Keratinocyte (primary cell): Measurements from ENCODE around the gene FSTL5. TPM values are rescaled to one million over a fixed set of nuclear protein-coding genes. Genes with fewer than 3 reads are reported as not detected.

Experiments
- DNase-seq: peaks from one replicate; pipeline ENCODE4 v3.0.0-alpha.2; 2011; ENCODE audit warnings: low read depth, missing footprints, low spot score
- FAIRE-seq: peaks from 2 replicates; lab custom pipeline; 2011; peaks lifted over from hg19 to GRCh38; lab: Jason Lieb, UNC
- H2AFZ ChIP-seq: 2 replicates; pipeline ENCODE4 v1.6.0; 2012; ENCODE audit warnings: low read length, control low read depth, inconsistent platforms; ENCODE audit not compliant: control insufficient read depth
- H3K27ac ChIP-seq: 2 replicates; pipeline ENCODE4 v1.5.1; 2011; ENCODE audit warnings: low read length; ENCODE audit not compliant: control insufficient read depth, insufficient read depth
- H3K27me3 ChIP-seq: 3 replicates; pipeline ENCODE4 v1.6.0; 2011; ENCODE audit warnings: low read length; ENCODE audit not compliant: control insufficient read depth, insufficient read depth; ENCODE audit errors: extremely low read depth
- H3K36me3 ChIP-seq, 2 experiments: 2 replicates in 1 of 2; 3 replicates in 1 of 2; pipeline ENCODE4 v1.5.1; 2011; ENCODE audit warnings: low read length in 2 of 2, mild to moderate bottlenecking in 1 of 2; ENCODE audit not compliant: control insufficient read depth in 2 of 2, insufficient read depth in 2 of 2; ENCODE audit errors: extremely low read depth in 1 of 2
- H3K4me1 ChIP-seq: 3 replicates; pipeline ENCODE4 v1.5.1; 2011; ENCODE audit warnings: low read length; ENCODE audit not compliant: control insufficient read depth, insufficient read depth; ENCODE audit errors: extremely low read depth
- H3K4me2 ChIP-seq: 3 replicates; pipeline ENCODE4 v1.6.0; 2011; ENCODE audit warnings: low read depth, low read length; ENCODE audit not compliant: control insufficient read depth, insufficient read depth; ENCODE audit errors: extremely low read depth
- H3K4me3 ChIP-seq, 3 experiments: fragments of 200-600 bp in 1 of 3; sonication (generic) in 1 of 3; 2 replicates in 2 of 3; 3 replicates in 1 of 3; pipeline ENCODE4 v1.5.1; 2011 to 2016; ENCODE audit warnings: low read length in 3 of 3, mild to moderate bottlenecking in 3 of 3, control low read depth in 2 of 3, inconsistent platforms in 1 of 3, low read depth in 1 of 3, mixed read lengths in 1 of 3, mixed run types in 1 of 3, moderate library complexity in 1 of 3; ENCODE audit not compliant: control insufficient read depth in 2 of 3, insufficient read depth in 2 of 3; ENCODE audit errors: extremely low read depth in 1 of 3
- H3K79me2 ChIP-seq: 2 replicates; pipeline ENCODE4 v1.6.0; 2012; ENCODE audit warnings: low read length; ENCODE audit not compliant: control insufficient read depth, insufficient read depth
- H3K9ac ChIP-seq: 3 replicates; pipeline ENCODE4 v1.6.0; 2011; ENCODE audit warnings: low read length; ENCODE audit not compliant: control insufficient read depth, insufficient read depth; ENCODE audit errors: extremely low read depth
- H3K9me1 ChIP-seq: 3 replicates; pipeline ENCODE4 v1.6.0; 2011; ENCODE audit warnings: low read length; ENCODE audit not compliant: control insufficient read depth, insufficient read depth; ENCODE audit errors: extremely low read depth
- H3K9me3 ChIP-seq: 2 replicates; pipeline ENCODE4 v1.5.1; 2012; ENCODE audit warnings: low read depth, low read length; ENCODE audit not compliant: control insufficient read depth
- H4K20me1 ChIP-seq: 3 replicates; pipeline ENCODE4 v1.6.0; 2011; ENCODE audit warnings: low read length; ENCODE audit not compliant: control insufficient read depth, insufficient read depth; ENCODE audit errors: extremely low read depth
- CTCF ChIP-seq, 3 experiments: IDR thresholded peaks in 1 of 3; conservative IDR thresholded peaks in 1 of 3; optimal IDR thresholded peaks in 1 of 3; 2 replicates in 2 of 3; 3 replicates in 1 of 3; pipeline versions ENCODE3 to v1.5.1; 2011; ENCODE audit warnings: low read length in 3 of 3, mild to moderate bottlenecking in 3 of 3, moderate library complexity in 2 of 3, control low read depth in 1 of 3, inconsistent platforms in 1 of 3; ENCODE audit not compliant: insufficient read depth in 2 of 3; ENCODE audit errors: extremely low read depth in 1 of 3
- EZH2 ChIP-seq: IDR thresholded peaks from one replicate; pipeline ENCODE4 v1.6.1; 2012; ENCODE audit warnings: inconsistent platforms, mild to moderate bottlenecking, low read length, moderate library complexity
- dilution Hi-C: fragments of 300-500 bp; cut with MboI; formaldehyde crosslinking; loops from one replicate; pipeline ENCODE4 v1.7.0; 2020; ENCODE audit warnings: low sequenced_read_pairs; ENCODE audit not compliant: extremely low pct_ligation_motif_present
- polyA plus RNA-seq, 5 experiments: library from polyadenylated mRNA; depleted of rRNA in 3 of 5; stranded (reverse) in 3 of 5; stranded (forward) in 1 of 5; unstranded in 1 of 5; fragments of >200 nt; gene quantifications; 1 replicate in 1 of 5; 2 replicates in 3 of 5; 3 replicates in 1 of 5; pipeline versions ENCODE4 v1.2.1 to v1.2.3, GENCODE V29; 2011 to 2012; ENCODE audit warnings: missing spikeins in 2 of 5, low read depth in 1 of 5, low replicate concordance in 1 of 5

FSTL5 gene
- polyA plus RNA-seq, 1 donor (not counting 4 experiments of a cell fraction or from before 2014, with no cell fraction given), result not detected

DNA sequence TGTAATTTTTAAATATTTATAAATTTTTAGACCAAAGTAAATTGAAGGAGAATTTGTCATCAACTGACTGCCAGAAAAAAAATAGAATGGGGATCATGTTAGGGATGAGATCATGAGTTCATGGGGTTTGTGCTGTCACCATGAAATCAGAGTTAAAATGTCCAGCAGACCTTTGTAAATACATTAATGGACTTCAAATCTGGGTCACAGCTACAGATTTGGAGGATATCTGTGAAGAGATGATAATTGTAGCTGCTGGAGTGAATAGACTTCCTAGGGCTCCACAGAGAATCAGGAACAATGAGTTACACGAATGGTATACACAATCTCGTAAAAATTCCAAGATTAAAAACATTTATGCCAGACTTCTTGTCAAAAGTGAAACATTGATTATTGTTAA is 6.6 kb downstream of the FSTL5 start:
- no peak overlapping the region for H3K4me3 ChIP-seq
- H3K36me3 ChIP-seq, result no peaks in the 10 kb centered on the region
- TF ChIP-seq CTCF (optimal IDR thresholded peaks at IDR 0.05 in 1 of 3, IDR thresholded peaks at IDR 0.05 in 1 of 3, conservative IDR thresholded peaks at IDR 0.05 in 1 of 3; ENCODE audit: extremely low read depth in 1 of 3, insufficient read depth in 2 of 3, low read length in 3 of 3) (no peak), EZH2 (no peak)
- FAIRE-seq, result no peak
- no peaks in the 10 kb centered on the region for H3K79me2 ChIP-seq
- H3K4me2 ChIP-seq, result no peak overlapping the region
- dilution Hi-C loops, result no loop called here
- H3K9me1 ChIP-seq, result no peaks in the 10 kb centered on the region
- no peak overlapping the region for H2AFZ ChIP-seq
- H3K27ac ChIP-seq, result no peak overlapping the region
- no peaks in the 10 kb centered on the region for H3K27me3 ChIP-seq
- H3K9me3 ChIP-seq, result no peaks in the 10 kb centered on the region
- H3K9ac ChIP-seq, result no peak overlapping the region
- H3K4me1 ChIP-seq, result no peaks in the 10 kb centered on the region
- H4K20me1 ChIP-seq, result no peaks in the 10 kb centered on the region
- DNase-seq, result no peak

DNA sequence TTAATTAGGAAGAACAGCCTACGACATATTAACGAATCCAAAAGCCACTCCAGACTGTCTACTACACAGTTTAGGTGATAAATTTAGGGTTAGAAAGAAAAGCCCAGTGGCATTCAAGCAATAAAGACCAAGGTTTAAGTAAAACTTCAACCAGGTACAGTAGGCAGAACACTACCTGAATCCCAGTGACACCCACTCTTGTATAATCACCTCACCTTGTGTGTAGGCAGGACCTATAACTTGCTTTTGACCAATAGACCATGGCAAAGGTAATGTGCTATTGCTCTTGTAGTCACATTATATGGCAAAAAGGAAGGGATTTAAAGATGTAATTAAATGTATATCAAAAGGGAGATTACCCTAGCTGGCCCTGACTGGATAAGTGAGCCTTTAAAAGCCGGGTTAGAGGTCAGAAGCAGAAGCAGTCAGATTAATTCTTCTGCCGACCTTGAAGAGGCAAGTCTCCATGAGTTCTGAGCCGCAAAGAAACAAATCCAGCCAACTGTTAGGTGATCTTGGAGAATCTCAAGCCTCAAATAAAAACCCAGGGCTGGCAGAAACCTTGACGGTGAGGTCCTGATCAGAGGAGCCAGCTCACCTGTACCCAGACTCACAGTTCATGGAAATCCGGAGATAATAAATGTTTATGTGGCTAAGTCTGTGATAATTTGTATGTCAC is 8.8 kb downstream of the FSTL5 start:
- H3K9me1 ChIP-seq, result no peaks in the 10 kb centered on the region
- no peak overlapping the region for H3K27ac ChIP-seq
- no peak for DNase-seq
- H3K79me2 ChIP-seq, result no peaks in the 10 kb centered on the region
- no peaks in the 10 kb centered on the region for H3K9me3 ChIP-seq
- H3K9ac ChIP-seq, result no peak overlapping the region
- no peaks in the 10 kb centered on the region for H3K4me1 ChIP-seq
- H3K4me2 ChIP-seq, result no peak overlapping the region
- H3K4me3 ChIP-seq, result no peak overlapping the region
- no peak for FAIRE-seq
- dilution Hi-C loops, result no loop called here
- no peaks in the 10 kb centered on the region for H4K20me1 ChIP-seq
- TF ChIP-seq CTCF (optimal IDR thresholded peaks at IDR 0.05 in 1 of 3, IDR thresholded peaks at IDR 0.05 in 1 of 3, conservative IDR thresholded peaks at IDR 0.05 in 1 of 3; ENCODE audit: extremely low read depth in 1 of 3, insufficient read depth in 2 of 3, low read length in 3 of 3), result no peak
- TF ChIP-seq EZH2, result no peak
- H2AFZ ChIP-seq, result no peak overlapping the region
- H3K36me3 ChIP-seq, result no peaks in the 10 kb centered on the region
- no peaks in the 10 kb centered on the region for H3K27me3 ChIP-seq
